ENCODE measurements around the gene OR2H2.

- no peak for TF ChIP-seq CTCF (IDR thresholded peaks at IDR 0.05)
- TF ChIP-seq EZH2 (IDR thresholded peaks at IDR 0.05; ENCODE audit: borderline replicate concordance, insufficient read depth, low read depth, low read length, poor library complexity, severe bottlenecking): no peak
Measured at GRCh38 chr6:29593199-29593855, 8.4 kb downstream of the OR2H2 start.

Measured in B cell (primary cell).